Islet precursor cell (in vitro differentiated cells): Measurements from ENCODE around the gene ATRNL1.
"Not testable (repeated sequence)": the region's sequence is repeated elsewhere in the genome, so short reads cannot be mapped to it uniquely, and the experiment has no call there.

Source experiments
- DNase-seq: peaks from one replicate; pipeline ENCODE4 v3.0.0-alpha.2; 2018

ATRNL1 gene

GRCh38 chr10:115092555-115093285 lies 445 bp upstream of the ATRNL1 start:
- peak; percentile 76 for DNase-seq

GRCh38 chr10:115093776-115094408 lies 727 bp downstream of the ATRNL1 start:
- DNase-seq = peak; percentile 73

GRCh38 chr10:115094416-115095140 lies 1.4 kb downstream of the ATRNL1 start:
- no peak for DNase-seq

- DNase-seq = no peak
Measured at GRCh38 chr10:115095758-115096157, 2.6 kb downstream of the ATRNL1 start.

- no peak for DNase-seq
Measured at GRCh38 chr10:115103700-115104099, 10.5 kb downstream of the ATRNL1 start.

DNA sequence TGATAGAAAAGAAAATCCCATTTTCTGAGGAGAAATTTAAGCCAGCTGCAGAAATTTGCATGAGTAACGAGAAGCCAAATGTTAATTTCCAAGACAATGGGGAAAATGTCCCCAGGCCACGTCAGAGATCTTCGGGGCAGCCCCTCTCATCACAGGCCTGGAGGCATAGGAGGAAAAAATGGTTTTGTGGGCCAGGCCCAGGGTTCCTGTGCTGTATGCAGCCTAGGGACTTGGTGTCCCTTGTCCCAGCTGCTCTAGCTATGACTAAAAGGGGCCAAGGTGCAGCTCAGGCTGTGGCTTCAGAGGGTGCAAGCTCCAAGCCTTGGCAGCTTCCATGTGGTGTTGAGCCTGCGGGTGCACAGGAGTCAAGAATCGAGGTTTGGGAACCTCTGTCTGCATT lies 12.2 kb downstream of the ATRNL1 start:
- DNase-seq = not testable (repeated sequence)

DNA sequence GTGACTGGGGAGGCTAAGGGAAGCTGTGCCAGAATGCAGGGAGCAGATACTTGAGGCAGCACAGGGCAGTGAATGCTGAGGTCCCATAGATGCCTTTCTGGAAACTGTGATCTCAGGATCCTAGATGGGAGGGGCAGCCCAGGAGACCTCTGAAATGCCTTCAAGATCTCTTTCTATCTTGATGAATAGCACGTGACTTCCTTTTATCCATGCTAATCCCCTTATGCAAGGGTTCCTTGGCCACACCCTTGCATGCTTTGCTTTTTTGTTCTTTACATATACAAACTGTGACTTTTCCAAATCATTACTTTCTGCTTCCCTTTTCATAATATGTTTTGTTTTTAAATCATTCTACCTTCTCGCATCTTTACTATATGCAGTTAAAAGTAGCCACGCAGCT lies 14.7 kb downstream of the ATRNL1 start:
- DNase-seq = no peak

DNA sequence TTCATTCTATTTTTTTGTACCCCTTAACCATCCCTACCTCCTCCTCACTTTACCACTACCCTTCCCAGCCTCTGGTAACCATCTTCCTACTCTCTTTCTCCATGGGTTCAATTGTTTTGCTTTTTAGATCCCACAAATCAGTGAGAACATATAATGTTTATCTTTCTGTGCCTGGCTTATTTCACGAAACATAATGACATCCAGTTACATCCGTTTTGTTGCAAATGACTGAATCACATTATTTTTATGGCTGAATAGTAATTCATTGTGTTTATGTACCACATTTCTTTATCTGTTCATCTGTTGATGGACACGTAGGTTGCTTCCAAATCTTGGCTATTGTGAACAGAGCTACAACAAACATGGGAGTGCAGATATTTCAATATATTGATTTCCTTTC lies 24.1 kb downstream of the ATRNL1 start:
- DNase-seq = no peak

DNA sequence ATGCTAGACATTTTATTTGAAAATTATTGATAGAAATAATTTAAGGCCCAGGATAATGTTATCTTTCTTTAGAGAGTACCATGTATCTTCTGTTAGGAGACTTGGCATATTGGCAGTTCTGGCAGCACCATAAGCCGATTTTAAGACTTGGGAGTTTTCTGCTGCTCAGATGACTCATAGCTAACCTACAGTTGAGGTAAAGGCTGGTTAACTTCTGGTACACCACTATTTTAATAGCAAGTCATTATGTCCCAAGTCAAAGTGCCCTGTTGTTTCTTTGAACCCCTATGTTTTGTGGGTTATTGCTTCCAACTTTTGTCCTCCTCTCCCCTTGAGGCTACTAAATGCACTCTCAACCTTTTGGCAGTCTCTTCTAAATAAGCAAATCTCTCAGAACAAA lies 25.2 kb downstream of the ATRNL1 start:
- no peak for DNase-seq

- no peak for DNase-seq
Measured at GRCh38 chr10:115125505-115125904, 32.3 kb downstream of the ATRNL1 start.

- no peak for DNase-seq
Measured at GRCh38 chr10:115129752-115130151, 36.6 kb downstream of the ATRNL1 start.

DNA sequence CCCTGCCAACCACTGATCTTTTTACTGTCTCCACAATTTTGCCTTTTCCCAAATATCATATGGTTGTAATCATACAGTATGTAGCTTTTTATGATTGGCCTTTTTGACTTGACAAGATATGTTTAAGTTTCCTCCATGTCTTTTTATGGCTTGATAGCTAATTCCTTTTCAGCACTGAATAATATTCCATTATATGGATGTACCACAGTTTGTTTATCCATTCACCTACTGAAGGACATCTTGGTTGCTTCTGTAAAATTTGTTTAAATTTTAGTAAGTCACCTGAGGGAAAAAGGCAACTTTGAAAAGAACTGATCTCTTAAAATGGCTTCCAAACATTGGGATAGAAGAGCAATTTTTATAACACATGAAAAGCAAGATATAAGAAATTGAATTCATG lies 43.5 kb downstream of the ATRNL1 start:
- DNase-seq = no peak

DNA sequence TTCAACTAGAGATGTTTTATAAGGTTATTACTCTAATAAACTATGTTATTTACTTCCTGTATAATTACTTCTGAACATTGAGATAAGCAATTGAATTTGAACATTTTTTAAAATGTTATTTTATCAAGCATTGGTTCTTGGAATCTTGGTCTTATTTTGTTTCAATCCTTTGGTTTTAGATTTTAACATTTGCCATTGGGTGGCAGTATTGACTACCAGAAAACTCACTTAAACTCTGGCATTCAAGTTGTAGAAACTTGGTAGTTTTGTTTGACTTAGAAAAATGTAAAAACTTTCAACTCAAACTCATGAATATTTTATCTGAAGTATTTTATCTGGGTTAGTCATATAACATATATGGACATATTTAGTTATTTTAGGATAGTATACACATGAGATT lies 48.1 kb downstream of the ATRNL1 start:
- no peak for DNase-seq

- no peak for DNase-seq
Measured at GRCh38 chr10:115157357-115157756, 64.2 kb downstream of the ATRNL1 start.

GRCh38 chr10:115163129-115163528 lies 70.0 kb downstream of the ATRNL1 start:
- DNase-seq = no peak

GRCh38 chr10:115164220-115164619 lies 71.1 kb downstream of the ATRNL1 start:
- no peak for DNase-seq

- no peak for DNase-seq
Measured at GRCh38 chr10:115167751-115168150, 74.6 kb downstream of the ATRNL1 start.

- no peak for DNase-seq
Measured at GRCh38 chr10:115171392-115171960, 78.3 kb downstream of the ATRNL1 start.

DNA sequence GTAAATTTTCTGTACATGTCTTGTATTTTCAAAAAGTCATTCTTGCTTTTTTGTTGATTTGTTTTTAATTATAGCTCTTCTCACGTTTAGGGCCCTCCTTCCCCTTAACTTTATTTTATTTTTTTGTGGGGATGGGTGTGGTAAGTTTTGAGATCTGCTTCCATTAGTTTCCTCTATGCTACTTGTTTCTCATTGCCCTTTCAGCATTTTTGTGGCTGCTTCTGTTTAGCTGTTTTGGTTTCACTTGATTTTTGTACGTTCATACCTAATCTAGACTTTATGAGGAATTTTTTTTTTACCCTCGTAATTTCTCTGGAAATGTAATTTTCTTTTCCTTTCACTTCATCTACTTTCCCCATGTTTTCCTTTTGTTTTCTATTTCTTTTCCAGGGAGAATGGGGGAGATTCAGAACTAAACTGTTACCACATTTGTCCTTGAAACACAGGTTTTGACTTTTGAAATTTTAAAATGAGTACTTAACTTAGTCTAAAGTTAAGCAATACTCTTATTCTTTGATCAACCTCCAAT lies 80.8 kb downstream of the ATRNL1 start:
- no peak for DNase-seq

DNA sequence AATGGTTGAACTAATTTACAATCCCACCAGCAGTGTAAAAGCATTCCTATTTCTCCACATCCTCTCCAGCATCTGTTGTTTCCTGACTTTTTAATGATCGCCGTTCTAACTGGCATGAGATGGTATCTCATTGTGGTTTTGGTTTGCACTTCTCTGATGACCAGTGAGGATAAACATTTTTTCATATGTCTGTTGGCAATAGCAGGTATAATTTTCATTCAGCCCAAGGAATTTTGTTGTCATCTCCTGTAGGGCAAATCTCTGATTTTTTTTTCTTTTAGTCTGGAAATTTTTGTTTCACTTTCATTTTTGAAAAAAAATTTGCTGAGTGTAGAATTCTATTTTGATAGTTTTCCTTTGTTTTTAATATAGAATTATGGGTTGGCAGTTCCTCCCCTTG lies 114.1 kb downstream of the ATRNL1 start:
- DNase-seq = not testable (repeated sequence)

- no peak for DNase-seq
Measured at GRCh38 chr10:115209133-115209532, 116.0 kb downstream of the ATRNL1 start.

- DNase-seq = peak; percentile 63
Measured at GRCh38 chr10:115214829-115215228, 121.7 kb downstream of the ATRNL1 start.

- DNase-seq = no peak
Measured at GRCh38 chr10:115219203-115219602, 126.0 kb downstream of the ATRNL1 start.
